Spinal cord (tissue), 10 donors: Measurements from ENCODE around the gene ERBB4. TPM values are rescaled to one million over a fixed set of nuclear protein-coding genes. Genes with fewer than 3 reads are reported as not detected.
A peak's percentile ranks its signal among the peaks of the same experiment; 100 is the strongest.

Experiments used
- DNase-seq, 6 donors: peaks; one replicate each; pipeline versions ENCODE4 v3.0.0 to v3.0.0-alpha.2; 2013 to 2015; ENCODE audit warnings: low spot score in 6 of 6, low read depth in 4 of 6
- H3K27ac ChIP-seq: one replicate; pipeline ENCODE4 v1.5.1; 2013; ENCODE audit warnings: low read depth, low read length, control low read depth
- H3K27me3 ChIP-seq: one replicate; pipeline ENCODE4 v1.6.1; 2013; ENCODE audit warnings: low read length; ENCODE audit not compliant: control insufficient read depth, insufficient read depth
- H3K36me3 ChIP-seq: one replicate; pipeline ENCODE4 v1.6.1; 2013; ENCODE audit warnings: low read length; ENCODE audit not compliant: control insufficient read depth, insufficient read depth
- H3K4me1 ChIP-seq: one replicate; pipeline ENCODE4 v1.6.1; 2013; ENCODE audit warnings: low read length; ENCODE audit not compliant: control insufficient read depth, insufficient read depth
- H3K4me3 ChIP-seq: one replicate; pipeline ENCODE4 v1.5.1; 2013; ENCODE audit warnings: low read depth, low read length, control low read depth
- H3K9me3 ChIP-seq: one replicate; pipeline ENCODE4 v1.6.1; 2013; ENCODE audit warnings: low read length; ENCODE audit not compliant: control insufficient read depth, insufficient read depth
- WGBS: methylation state at CpG from one replicate; pipeline ENCODE4 v1.1.5; 2013; ENCODE audit warnings: missing lambda C conversion rate; ENCODE audit not compliant: insufficient coverage; 5-methylcytosine and 5-hydroxymethylcytosine counted together
- polyA plus RNA-seq, 2 donors: library from polyadenylated mRNA; unstranded; fragments of 120-200 nt; gene quantifications; one replicate each; pipeline ENCODE4 v1.2.1, GENCODE V29; 2013; ENCODE audit not compliant: insufficient read length in 2 of 2
- total RNA-seq, 2 donors: library from RNA; depleted of rRNA in 1 of 2; stranded (reverse); fragments of 120-200 nt in 1 of 2; fragments of >200 nt in 1 of 2; gene quantifications; one replicate each; pipeline versions ENCODE4 v1.2.3 to v1.2.4, GENCODE V29; 2013 to 2014
- donor health status: healthy.

Gene ERBB4
- total and polyA plus RNA-seq, 4 donors = 14.4 to 41.7 (median 20.8) TPM

- no peaks in the 10 kb centered on the region for H3K27me3 ChIP-seq
- DNase-seq = no peak
- H3K9me3 ChIP-seq = no peaks in the 10 kb centered on the region
- no peak overlapping the region for H3K4me3 ChIP-seq
- no peaks in the 10 kb centered on the region for H3K4me1 ChIP-seq
- WGBS = no CpG with 5 or more reads among the region's 3 CpGs
- H3K36me3 ChIP-seq = no peaks in the 10 kb centered on the region
- no peak overlapping the region for H3K27ac ChIP-seq
Measured at GRCh38 chr2:211829725-211830124, 708.9 kb downstream of the ERBB4 start.

- no peak overlapping the region for H3K27ac ChIP-seq
- H3K4me1 ChIP-seq = no peaks in the 10 kb centered on the region
- 94% methylated on average over 3 of the region's 7 CpGs for WGBS
- no peaks in the 10 kb centered on the region for H3K36me3 ChIP-seq
- peaks cover 2% of the 10 kb centered on the region for H3K9me3 ChIP-seq
- no peak overlapping the region for H3K4me3 ChIP-seq
- no peaks in the 10 kb centered on the region for H3K27me3 ChIP-seq
- peak in 1 of 6 donors; percentile 63 for DNase-seq
Measured at GRCh38 chr2:211823886-211824479, 714.6 kb downstream of the ERBB4 start.

GRCh38 chr2:211822686-211823335 is 715.8 kb downstream of the ERBB4 start:
- Histone ChIP-seq H3K27ac (no peak overlapping the region), H3K9me3 (peaks cover 2% of the 10 kb centered on the region), H3K27me3 (no peaks in the 10 kb centered on the region), H3K36me3 (no peaks in the 10 kb centered on the region), H3K4me3 (no peak overlapping the region), H3K4me1 (no peaks in the 10 kb centered on the region)
- 79% methylated on average over 1 of the region's 3 CpGs for WGBS
- DNase-seq = no peak

- H3K9me3 ChIP-seq = peaks cover 2% of the 10 kb centered on the region
- H3K4me3 ChIP-seq = no peak overlapping the region
- DNase-seq = peak in 3 of 6 donors; percentile 15 to 91 (median 29)
- H3K27ac ChIP-seq = no peak overlapping the region
- H3K27me3 ChIP-seq = no peaks in the 10 kb centered on the region
- H3K36me3 ChIP-seq = no peaks in the 10 kb centered on the region
- no peaks in the 10 kb centered on the region for H3K4me1 ChIP-seq
- whole genome bisulfite sequencing = no CpG with 5 or more reads among the region's 1 CpG
Measured at GRCh38 chr2:211816754-211817153, 721.8 kb downstream of the ERBB4 start.

GRCh38 chr2:211812587-211812986 is 726.0 kb downstream of the ERBB4 start:
- H3K36me3 ChIP-seq = no peaks in the 10 kb centered on the region
- no peak overlapping the region for H3K4me3 ChIP-seq
- WGBS = 86% methylated on average over 4 of the region's 4 CpGs
- no peaks in the 10 kb centered on the region for H3K27me3 ChIP-seq
- H3K4me1 ChIP-seq = no peaks in the 10 kb centered on the region
- DNase-seq = no peak
- H3K27ac ChIP-seq = no peak overlapping the region
- H3K9me3 ChIP-seq = no peaks in the 10 kb centered on the region

GRCh38 chr2:211802666-211803065 is 735.9 kb downstream of the ERBB4 start:
- Histone ChIP-seq H3K36me3 (no peaks in the 10 kb centered on the region), H3K9me3 (no peaks in the 10 kb centered on the region), H3K27me3 (no peaks in the 10 kb centered on the region), H3K27ac (no peak overlapping the region), H3K4me3 (no peak overlapping the region), H3K4me1 (no peaks in the 10 kb centered on the region)
- no CpG with 5 or more reads among the region's 4 CpGs for WGBS
- peak in 3 of 6 donors; percentile 15 to 82 (median 66) for DNase-seq

- H3K27ac ChIP-seq = no peak overlapping the region
- no CpG with 5 or more reads among the region's 1 CpG for WGBS
- H3K4me3 ChIP-seq = no peak overlapping the region
- H3K9me3 ChIP-seq = no peaks in the 10 kb centered on the region
- no peaks in the 10 kb centered on the region for H3K36me3 ChIP-seq
- DNase-seq = no peak
- no peaks in the 10 kb centered on the region for H3K27me3 ChIP-seq
- H3K4me1 ChIP-seq = no peaks in the 10 kb centered on the region
Measured at GRCh38 chr2:211800001-211800400, 738.6 kb downstream of the ERBB4 start.

- DNase-seq = no peak
- Histone ChIP-seq H3K27me3 (no peaks in the 10 kb centered on the region), H3K36me3 (no peaks in the 10 kb centered on the region), H3K27ac (no peak overlapping the region), H3K4me3 (no peak overlapping the region), H3K9me3 (no peaks in the 10 kb centered on the region), H3K4me1 (no peaks in the 10 kb centered on the region)
- WGBS = 80% methylated on average over 1 of the region's 1 CpG
Measured at GRCh38 chr2:211798868-211799267, 739.7 kb downstream of the ERBB4 start.

- DNase-seq = peak in 1 of 6 donors; percentile 19
- Histone ChIP-seq H3K4me1 (no peaks in the 10 kb centered on the region), H3K27me3 (no peaks in the 10 kb centered on the region), H3K9me3 (no peaks in the 10 kb centered on the region), H3K4me3 (no peak overlapping the region), H3K36me3 (no peaks in the 10 kb centered on the region), H3K27ac (no peak overlapping the region)
- WGBS = no CpG with 5 or more reads among the region's 5 CpGs
Measured at GRCh38 chr2:211793690-211794089, 744.9 kb downstream of the ERBB4 start.

GRCh38 chr2:211789982-211790381 is 748.6 kb downstream of the ERBB4 start:
- Histone ChIP-seq H3K4me1 (no peaks in the 10 kb centered on the region), H3K9me3 (no peaks in the 10 kb centered on the region), H3K36me3 (no peaks in the 10 kb centered on the region), H3K27ac (no peak overlapping the region), H3K4me3 (no peak overlapping the region), H3K27me3 (no peaks in the 10 kb centered on the region)
- no CpG with 5 or more reads among the region's 4 CpGs for WGBS
- DNase-seq = no peak
